GM23338 (cell line): ENCODE results near the gene DHRSX.
A peak's percentile ranks its signal among the peaks of the same experiment; 100 is the strongest.

Experiments used
- CREB1 ChIP-seq: fragments of 250-450 bp; sonication (Bioruptor Pico); IDR thresholded peaks from 2 replicates; pipeline ENCODE4 v1.5.0; 2020; ENCODE audit warnings: low read depth, mild to moderate bottlenecking, moderate library complexity
- CTCF ChIP-seq, 2 experiments: fragments of 200-600 bp in 1 of 2; sonication (generic) in 1 of 2; conservative IDR thresholded peaks; 2 replicates each; pipeline versions ENCODE4 v1.5.1 to v1.6.1; 2016 to 2017; ENCODE audit warnings: antibody characterized with exemption in 2 of 2, low read depth in 2 of 2, mild to moderate bottlenecking in 2 of 2, moderate library complexity in 1 of 2
- ETS1 ChIP-seq: IDR thresholded peaks from 2 replicates; pipeline ENCODE4 v1.6.1; 2016; ENCODE audit warnings: antibody characterized with exemption
- EZH2 ChIP-seq: fragments of 200-600 bp; sonication (generic); IDR thresholded peaks from one replicate; pipeline ENCODE4 v1.8.0; 2017; ENCODE audit warnings: antibody characterized with exemption, mild to moderate bottlenecking, low read depth; ENCODE audit not compliant: unreplicated experiment
- POLR2AphosphoS5 ChIP-seq: IDR thresholded peaks from 2 replicates; pipeline ENCODE4 v1.6.1; 2016; ENCODE audit warnings: antibody characterized with exemption, low read depth
- STAT1 ChIP-seq: IDR thresholded peaks from one replicate; pipeline ENCODE4 v1.6.1; 2016; ENCODE audit warnings: antibody characterized with exemption; ENCODE audit not compliant: unreplicated experiment
- ZNF114 ChIP-seq: fragments of 250-450 bp; sonication (Bioruptor Pico); IDR thresholded peaks from 2 replicates; pipeline ENCODE4 v1.5.0; 2020; ENCODE audit warnings: mild to moderate bottlenecking, moderate library complexity

- peak in 1 of 2 experiments; percentile 45; a peak in 2 of 4 replicates for TF ChIP-seq CTCF (conservative IDR thresholded peaks at IDR 0.05; ENCODE audit: low read depth in 2 of 2)
- TF ChIP-seq EZH2 = no peak
- no peak for TF ChIP-seq CREB1 (CRISPR knock-in tag)
- no peak for TF ChIP-seq POLR2AphosphoS5
- no peak for TF ChIP-seq STAT1
- TF ChIP-seq ZNF114 (CRISPR knock-in tag) = no peak
- TF ChIP-seq ETS1 = no peak
Measured at GRCh38 chrX:2500091-2500802, 529 bp downstream of the DHRSX start.
